NCI-H2227 (cell line): Measurements from ENCODE around the gene RASL10B.

Experiments
- DNase-seq: peaks from one replicate; lab custom pipeline; 2025; ENCODE audit not compliant: unreplicated experiment; lab: John Stamatoyannopoulos, UW

The RASL10B gene

DNA sequence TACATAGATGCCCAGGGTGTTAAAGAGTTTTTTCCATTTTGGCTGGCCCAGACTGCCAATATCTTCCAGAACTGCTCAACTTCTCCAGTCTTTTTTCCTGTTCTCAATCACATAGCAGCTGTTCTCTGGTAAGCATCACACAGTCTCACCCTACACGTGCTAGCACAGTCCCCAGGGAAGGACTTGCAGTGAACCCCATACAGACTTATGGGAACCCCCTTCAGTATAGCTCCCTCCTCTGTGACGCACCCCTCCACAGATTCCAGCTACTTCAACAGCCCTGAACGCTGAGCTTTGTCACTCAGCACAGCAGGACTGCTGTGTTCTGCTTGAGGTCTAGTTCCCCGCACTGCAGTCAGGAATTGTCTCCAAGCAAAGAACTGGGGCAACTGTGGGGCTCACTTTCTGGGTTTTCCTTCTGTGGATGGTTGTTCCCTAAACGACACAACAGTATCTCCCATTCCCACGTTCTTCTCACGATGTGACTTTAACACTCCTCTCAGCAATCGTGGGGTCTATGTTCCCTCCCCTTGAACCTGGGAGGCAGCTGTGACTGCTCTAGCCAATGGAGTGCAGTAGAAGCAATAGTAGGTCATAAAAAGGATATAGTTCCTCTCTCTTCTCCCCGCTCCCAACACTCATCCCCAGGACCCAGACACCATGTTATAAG is 60.4 kb downstream of the RASL10B start:
- no peak for DNase-seq
